Subcutaneous adipose tissue (tissue), 4 donors: ENCODE measurements around the gene TSPAN31. TPM values are rescaled to one million over a fixed set of nuclear protein-coding genes. Genes with fewer than 3 reads are reported as not detected.

Experiments
- total RNA-seq, 4 donors: library from RNA; depleted of rRNA; stranded (reverse); fragments of >200 nt; gene quantifications; one replicate each; pipeline ENCODE4 v1.1.0, GENCODE V29; 2016
- TF ChIP-seq, protein P1 (sequence below): fragments of 450-650 bp; IDR thresholded peaks from one replicate; pipeline ENCODE4 v1.5.1; 2016; ENCODE audit warnings: low read depth, mild to moderate bottlenecking, control low read depth, antibody characterized with exemption, moderate library complexity

Gene TSPAN31
- total RNA-seq, 4 donors from 2014 or later, result 52.8 to 116 (median 62.2) TPM

- TF ChIP-seq, protein P1, sequence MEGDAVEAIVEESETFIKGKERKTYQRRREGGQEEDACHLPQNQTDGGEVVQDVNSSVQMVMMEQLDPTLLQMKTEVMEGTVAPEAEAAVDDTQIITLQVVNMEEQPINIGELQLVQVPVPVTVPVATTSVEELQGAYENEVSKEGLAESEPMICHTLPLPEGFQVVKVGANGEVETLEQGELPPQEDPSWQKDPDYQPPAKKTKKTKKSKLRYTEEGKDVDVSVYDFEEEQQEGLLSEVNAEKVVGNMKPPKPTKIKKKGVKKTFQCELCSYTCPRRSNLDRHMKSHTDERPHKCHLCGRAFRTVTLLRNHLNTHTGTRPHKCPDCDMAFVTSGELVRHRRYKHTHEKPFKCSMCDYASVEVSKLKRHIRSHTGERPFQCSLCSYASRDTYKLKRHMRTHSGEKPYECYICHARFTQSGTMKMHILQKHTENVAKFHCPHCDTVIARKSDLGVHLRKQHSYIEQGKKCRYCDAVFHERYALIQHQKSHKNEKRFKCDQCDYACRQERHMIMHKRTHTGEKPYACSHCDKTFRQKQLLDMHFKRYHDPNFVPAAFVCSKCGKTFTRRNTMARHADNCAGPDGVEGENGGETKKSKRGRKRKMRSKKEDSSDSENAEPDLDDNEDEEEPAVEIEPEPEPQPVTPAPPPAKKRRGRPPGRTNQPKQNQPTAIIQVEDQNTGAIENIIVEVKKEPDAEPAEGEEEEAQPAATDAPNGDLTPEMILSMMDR, result no peak
Measured at GRCh38 chr12:57730336-57731067, 14.3 kb upstream of the TSPAN31 start.

GRCh38 chr12:57731411-57732080 is 13.3 kb upstream of the TSPAN31 start:
- TF ChIP-seq, protein P1, result no peak

GRCh38 chr12:57732270-57732669 is 12.6 kb upstream of the TSPAN31 start:
- TF ChIP-seq, protein P1, result no peak

GRCh38 chr12:57732726-57733593 is 11.9 kb upstream of the TSPAN31 start:
- TF ChIP-seq, protein P1, result no peak

- TF ChIP-seq, protein P1, result no peak
Measured at GRCh38 chr12:57733928-57734327, 10.9 kb upstream of the TSPAN31 start.

DNA sequence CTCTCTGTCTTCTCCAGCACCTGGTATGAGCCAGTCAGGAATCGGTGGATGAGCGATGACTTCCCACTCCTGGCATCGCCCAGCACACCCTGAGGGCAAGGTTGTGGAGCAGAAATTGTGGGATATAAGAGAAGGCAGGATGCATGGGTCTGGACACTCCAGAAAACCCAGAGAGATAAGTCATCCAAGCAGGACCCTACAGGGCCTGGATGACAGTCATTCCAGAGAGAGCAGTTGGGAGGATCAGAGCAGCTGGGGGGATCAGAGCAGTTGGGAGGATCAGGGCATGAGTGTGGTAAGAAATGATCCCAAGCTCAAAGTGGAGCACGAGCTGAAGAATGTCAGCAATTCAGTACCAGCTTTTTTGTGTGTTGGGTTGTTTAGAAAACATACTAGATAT is 10.2 kb upstream of the TSPAN31 start:
- TF ChIP-seq, protein P1, result no peak
